NCI-H345 treated with DMSO at 0.1 percent for 48 hours (cell line): ENCODE data around the gene DENND1A.
"Not testable (repeated sequence)": the region's sequence is repeated elsewhere in the genome, so short reads cannot be mapped to it uniquely, and the experiment has no call there.

ENCODE experiments used
- DNase-seq: peaks from one replicate; lab custom pipeline; 2025; ENCODE audit not compliant: unreplicated experiment; lab: John Stamatoyannopoulos, UW

DENND1A gene

GRCh38 chr9:123637945-123638634 is 291.8 kb downstream of the DENND1A start:
- DNase-seq, result no peak

- DNase-seq, result no peak
These were observed 292.4 kb downstream of the DENND1A start for GRCh38 chr9:123637606-123637944.

GRCh38 chr9:123636805-123637204 is 293.1 kb downstream of the DENND1A start:
- DNase-seq, result not testable (repeated sequence)

- DNase-seq, result no peak
These were observed 298.1 kb downstream of the DENND1A start for GRCh38 chr9:123631862-123632261.

- no peak for DNase-seq
These were observed 299.7 kb downstream of the DENND1A start for GRCh38 chr9:123630233-123630632.

GRCh38 chr9:123629531-123629930 is 300.4 kb downstream of the DENND1A start:
- DNase-seq, result no peak

GRCh38 chr9:123622711-123623241 is 307.1 kb downstream of the DENND1A start:
- no peak for DNase-seq

- no peak for DNase-seq
These were observed 309.7 kb downstream of the DENND1A start for GRCh38 chr9:123620239-123620638.

- DNase-seq, result no peak
These were observed 311.8 kb downstream of the DENND1A start for GRCh38 chr9:123617952-123618678.

GRCh38 chr9:123617286-123617685 is 312.6 kb downstream of the DENND1A start:
- DNase-seq, result no peak

- no peak for DNase-seq
These were observed 313.2 kb downstream of the DENND1A start for GRCh38 chr9:123616707-123617106.

GRCh38 chr9:123615381-123615780 is 314.5 kb downstream of the DENND1A start:
- no peak for DNase-seq

GRCh38 chr9:123614306-123615263 is 315.3 kb downstream of the DENND1A start:
- DNase-seq, result no peak

- no peak for DNase-seq
These were observed 318.7 kb downstream of the DENND1A start for GRCh38 chr9:123611226-123611625.

GRCh38 chr9:123609844-123610243 is 320.1 kb downstream of the DENND1A start:
- no peak for DNase-seq

GRCh38 chr9:123608104-123608503 is 321.8 kb downstream of the DENND1A start:
- DNase-seq, result no peak

- DNase-seq, result no peak
These were observed 322.4 kb downstream of the DENND1A start for GRCh38 chr9:123607479-123607878.

- DNase-seq, result no peak
These were observed 323.8 kb downstream of the DENND1A start for GRCh38 chr9:123606141-123606540.

- DNase-seq, result no peak
These were observed 324.6 kb downstream of the DENND1A start for GRCh38 chr9:123605286-123605685.

- DNase-seq, result no peak
These were observed 325.1 kb downstream of the DENND1A start for GRCh38 chr9:123604861-123605260.

- no peak for DNase-seq
These were observed 328.1 kb downstream of the DENND1A start for GRCh38 chr9:123601828-123602227.
